HFFc6 (cell line): ENCODE measurements around the gene IL12RB1. TPM values are rescaled to one million over a fixed set of nuclear protein-coding genes. Genes with fewer than 3 reads are reported as not detected.
"Not testable (repeated sequence)": the region's sequence is repeated elsewhere in the genome, so short reads cannot be mapped to it uniquely, and the experiment has no call there.

Source experiments
- DNase-seq: peaks from one replicate; pipeline ENCODE4 v3.0.0-alpha.2; 2018
- H3K27ac Mint-ChIP-seq: 2 replicates; pipeline ENCODE4 v1.8.0; 2020; ENCODE audit warnings: mild to moderate bottlenecking, mixed read lengths
- H3K27me3 Mint-ChIP-seq: 2 replicates; pipeline ENCODE4 v1.8.0; 2021; ENCODE audit warnings: mild to moderate bottlenecking, moderate library complexity, mixed read lengths; ENCODE audit not compliant: insufficient read depth
- H3K36me3 Mint-ChIP-seq: 2 replicates; pipeline ENCODE4 v1.8.0; 2021; ENCODE audit warnings: low read depth, mixed read lengths
- H3K4me1 Mint-ChIP-seq: 2 replicates; pipeline ENCODE4 v1.8.0; 2020; ENCODE audit warnings: low read depth, mixed read lengths
- H3K4me3 Mint-ChIP-seq: 2 replicates; pipeline ENCODE4 v1.8.0; 2020; ENCODE audit warnings: mild to moderate bottlenecking, moderate library complexity, mixed read lengths
- H3K9me3 Mint-ChIP-seq: 2 replicates; pipeline ENCODE4 v1.8.0; 2020; ENCODE audit warnings: mild to moderate bottlenecking, mixed read lengths
- CTCF ChIP-seq: fragments of 200-600 bp; sonication (generic); IDR thresholded peaks from 2 replicates; pipeline ENCODE4 v1.5.0; 2021; ENCODE audit warnings: antibody characterized with exemption, mild to moderate bottlenecking
- total RNA-seq, 6 experiments: library from RNA; stranded (reverse); fragmentation: NEBNext Ultra II Directional; extraction: Animal tissue kit (Norgen Biotek cat#: 25700); gene quantifications; 2 replicates in 1 of 6; 3 replicates in 5 of 6; pipeline ENCODE4 v1.2.3, GENCODE V29; 2021

Gene IL12RB1
- total RNA-seq, 6 experiments from 2014 or later = 0.10 TPM; not detected in 5

- TF ChIP-seq CTCF = no peak
- no peak for DNase-seq
- Mint-ChIP-seq H3K4me3 (no peak overlapping the region), H3K4me1 (peaks cover 20% of the 10 kb centered on the region), H3K27me3 (peaks cover 7% of the 10 kb centered on the region; the same call in 1 of the 2 replicates), H3K9me3 (no peaks in the 10 kb centered on the region), H3K36me3 (no peaks in the 10 kb centered on the region), H3K27ac (0 out of 2 replicates have a peak overlapping the region, but pooled peaks have one; percentile 11)
These were observed 4.5 kb upstream of the IL12RB1 start for GRCh38 chr19:18091217-18091608.

DNA sequence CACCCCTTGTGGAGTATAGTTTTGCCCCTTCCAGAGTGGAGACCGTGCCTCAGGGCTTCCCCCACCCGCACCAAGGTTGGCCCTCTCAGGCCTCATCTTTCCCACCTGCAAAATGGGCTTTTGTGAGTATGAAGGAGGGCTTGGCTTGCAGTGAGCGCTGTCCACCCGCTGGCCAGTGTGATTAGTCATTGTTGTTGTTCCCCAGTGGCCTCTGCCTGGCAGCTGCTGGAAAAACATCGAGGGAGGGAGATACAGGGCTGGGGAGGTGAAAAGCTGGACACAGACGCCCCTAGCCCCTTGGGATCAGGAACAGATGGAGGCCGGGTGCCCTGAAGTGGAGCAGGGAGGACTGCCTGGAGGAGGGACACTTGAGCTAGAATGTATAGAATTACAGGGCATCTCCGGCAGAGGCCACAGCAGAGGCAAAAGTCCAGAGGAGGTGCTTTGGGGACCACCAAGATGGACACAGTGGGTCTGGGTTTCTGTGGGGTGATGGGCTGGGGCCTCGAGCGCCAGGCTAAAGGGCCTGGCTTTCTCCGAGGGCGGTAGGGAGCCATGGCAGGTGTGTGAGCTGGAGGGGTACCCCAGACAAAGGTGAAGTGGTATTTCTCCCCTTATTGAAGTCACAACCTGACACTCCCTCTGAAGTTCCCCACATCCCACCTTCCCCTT, 3.9 kb upstream of the IL12RB1 start:
- Mint-ChIP-seq H3K9me3 (no peaks in the 10 kb centered on the region), H3K4me3 (no peak overlapping the region), H3K4me1 (peaks cover 20% of the 10 kb centered on the region), H3K27ac (no peak overlapping the region), H3K36me3 (no peaks in the 10 kb centered on the region), H3K27me3 (peaks cover 7% of the 10 kb centered on the region; the same call in 1 of the 2 replicates)
- no peak for TF ChIP-seq CTCF
- DNase-seq = no peak

DNA sequence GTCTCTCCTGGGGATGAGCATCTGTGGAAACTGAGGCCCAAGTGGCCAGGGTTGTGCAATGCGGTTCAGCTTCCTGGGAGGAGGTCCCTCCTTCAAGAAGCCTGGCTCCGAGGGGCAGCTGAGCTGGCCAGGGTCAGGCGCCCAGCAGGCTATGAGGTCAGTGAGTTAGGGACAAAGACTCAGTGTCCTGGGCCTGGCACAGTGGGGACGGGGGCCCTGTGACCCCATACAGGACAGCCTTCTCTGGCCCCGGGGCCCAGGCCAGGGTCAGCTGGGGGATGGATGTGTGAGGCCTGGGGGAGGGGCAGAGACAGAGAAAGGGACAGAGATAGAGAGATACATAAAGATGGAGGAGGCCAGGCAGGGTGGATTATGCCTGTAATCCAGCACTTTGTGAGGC, 3.0 kb upstream of the IL12RB1 start:
- peaks cover 20% of the 10 kb centered on the region for H3K4me1 Mint-ChIP-seq
- TF ChIP-seq CTCF = no peak
- no peaks in the 10 kb centered on the region for H3K36me3 Mint-ChIP-seq
- DNase-seq = no peak
- H3K27me3 Mint-ChIP-seq = peaks cover 5% of the 10 kb centered on the region
- no peaks in the 10 kb centered on the region for H3K9me3 Mint-ChIP-seq
- no peak overlapping the region for H3K27ac Mint-ChIP-seq
- H3K4me3 Mint-ChIP-seq = no peak overlapping the region

- H3K9me3 Mint-ChIP-seq, H3K4me3 Mint-ChIP-seq, DNase-seq, H3K27ac Mint-ChIP-seq, H3K36me3 Mint-ChIP-seq, H3K27me3 Mint-ChIP-seq: not testable (repeated sequence)
- peaks cover 20% of the 10 kb centered on the region for H3K4me1 Mint-ChIP-seq
These were observed 2.4 kb upstream of the IL12RB1 start for GRCh38 chr19:18089096-18089541.

GRCh38 chr19:18085702-18086457, 854 bp downstream of the IL12RB1 start:
- peaks cover 18% of the 10 kb centered on the region for H3K27me3 Mint-ChIP-seq
- H3K4me1 Mint-ChIP-seq = peaks cover 13% of the 10 kb centered on the region
- no peak overlapping the region for H3K4me3 Mint-ChIP-seq
- no peak for TF ChIP-seq CTCF
- H3K9me3 Mint-ChIP-seq = no peaks in the 10 kb centered on the region
- H3K27ac Mint-ChIP-seq = no peak overlapping the region
- DNase-seq = no peak
- H3K36me3 Mint-ChIP-seq = no peaks in the 10 kb centered on the region
